A549 (cell line): Measurements from ENCODE around the gene RABL6. TPM values are rescaled to one million over a fixed set of nuclear protein-coding genes. Genes with fewer than 3 reads are reported as not detected.
"Not testable (repeated sequence)": the region's sequence is repeated elsewhere in the genome, so short reads cannot be mapped to it uniquely, and the experiment has no call there.

Experiments used
- ATAC-seq, 2 experiments: fragments of 200-7000 bp in 1 of 2; fragments of >200 bp in 1 of 2; cut with Nextera tagmentation in 1 of 2; cut with Tn5 transposase in 1 of 2; 3 replicates each; pipeline versions ENCODE4 v1.8.0 to v1.9.1; 2018 to 2020; ENCODE audit warnings: mild to moderate bottlenecking in 1 of 2, moderate library complexity in 1 of 2
- CTCF ChIA-PET: fragments of 300-600 bp; sonication (Branson Sonifier 250); formaldehyde crosslinking; extraction: SDS; loops from one replicate; lab custom pipeline; 2021; ENCODE audit warnings: antibody characterized with exemption, inconsistent platforms; lab: Yijun Ruan, JAX
- POLR2A ChIA-PET: fragments of 350-600 bp; formaldehyde crosslinking; extraction: SDS; loops from one replicate; lab custom pipeline; 2021; ENCODE audit warnings: antibody characterized with exemption, inconsistent platforms; lab: Yijun Ruan, JAX
- DNase-seq, 2 experiments: peaks; one replicate each; pipeline versions ENCODE4 v3.0.0 to v3.0.0-alpha.2; 2011 to 2016; ENCODE audit warnings: low read depth in 1 of 2, low spot score in 1 of 2
- FAIRE-seq: peaks from 2 replicates; lab custom pipeline; 2011; peaks lifted over from hg19 to GRCh38; lab: Jason Lieb, UNC
- H3K27ac ChIP-seq, 2 experiments: fragments of >200 bp; sonication (Bioruptor Twin); formaldehyde crosslinking; 3 replicates each; pipeline ENCODE4 v1.5.1; 2016 to 2017
- H3K4me1 ChIP-seq: fragments of >200 bp; sonication (Bioruptor Twin); formaldehyde crosslinking; 3 replicates; pipeline ENCODE4 v1.6.1; 2016
- H3K4me2 ChIP-seq: fragments of >200 bp; sonication (Bioruptor Twin); formaldehyde crosslinking; 3 replicates; pipeline ENCODE4 v1.6.1; 2016
- H3K4me3 ChIP-seq: fragments of >200 bp; sonication (Bioruptor Twin); formaldehyde crosslinking; 3 replicates; pipeline ENCODE4 v1.5.1; 2016
- H3K9me3 ChIP-seq: fragments of >200 bp; sonication (Bioruptor Twin); formaldehyde crosslinking; 3 replicates; pipeline ENCODE4 v1.6.1; 2016
- ESRRA ChIP-seq: fragments of 150-350 bp; IDR thresholded peaks from 2 replicates; pipeline ENCODE4 v1.6.1; 2014; ENCODE audit warnings: mild to moderate bottlenecking, low read length, borderline replicate concordance
- FOSL2 ChIP-seq, 2 experiments: fragments of 450-650 bp in 1 of 2; fragments of >200 bp in 1 of 2; sonication (Bioruptor Twin) in 1 of 2; formaldehyde crosslinking; IDR thresholded peaks; 2 replicates each; pipeline versions ENCODE4 v1.5.0 to v1.6.1; 2016 to 2020; ENCODE audit warnings: mild to moderate bottlenecking in 1 of 2, moderate library complexity in 1 of 2
- FOXS1 ChIP-seq: fragments of 250-450 bp; sonication (Bioruptor Pico); IDR thresholded peaks from 2 replicates; pipeline ENCODE4 v1.5.0; 2020; ENCODE audit warnings: mild to moderate bottlenecking, moderate library complexity
- MAZ ChIP-seq: fragments of 150-350 bp; IDR thresholded peaks from 2 replicates; pipeline ENCODE4 v1.6.1; 2014; ENCODE audit warnings: antibody characterized with exemption, low read depth, low read length, borderline replicate concordance
- RAD21 ChIP-seq, 2 experiments: fragments of >200 bp in 1 of 2; sonication (Bioruptor Twin) in 1 of 2; formaldehyde crosslinking in 1 of 2; IDR thresholded peaks in 1 of 2; conservative IDR thresholded peaks in 1 of 2; 2 replicates in 1 of 2; 3 replicates in 1 of 2; pipeline ENCODE4 v1.6.1; 2012 to 2018; ENCODE audit warnings: inconsistent platforms in 1 of 2
- RARB ChIP-seq: fragments of 250-450 bp; sonication (Bioruptor Pico); IDR thresholded peaks from 2 replicates; pipeline ENCODE4 v1.8.0; 2021; ENCODE audit warnings: mild to moderate bottlenecking, moderate library complexity
- SMC3 ChIP-seq: fragments of >200 bp; sonication (Bioruptor Twin); formaldehyde crosslinking; IDR thresholded peaks from 3 replicates; pipeline ENCODE4 v1.6.1; 2018; ENCODE audit warnings: inconsistent platforms
- WGBS: methylation state at CpG from one replicate; pipeline ENCODE4 v1.1.6; 2017; ENCODE audit errors: missing lambda C conversion rate; 5-methylcytosine and 5-hydroxymethylcytosine counted together
- polyA plus RNA-seq, 4 experiments: library from polyadenylated mRNA; depleted of rRNA in 3 of 4; stranded (reverse); fragments of >200 nt; fragmentation: RNase III in 1 of 4; extraction: RNeasy Plus Mini Kit Qiagen cat#74134 plus additional on column Dnase treatment in 1 of 4; gene quantifications; 2 replicates in 3 of 4; 3 replicates in 1 of 4; pipeline ENCODE4 v1.2.3, GENCODE V29; 2011 to 2017
- TF ChIP-seq, protein P1 (sequence below): IDR thresholded peaks from 2 replicates; pipeline ENCODE4 v1.6.1; 2012
- TF ChIP-seq, protein P2 (sequence below): fragments of 200-600 bp; sonication (generic); IDR thresholded peaks from 2 replicates; pipeline ENCODE4 v1.6.1; 2016; ENCODE audit warnings: antibody characterized with exemption, mild to moderate bottlenecking, moderate library complexity
- TF ChIP-seq, protein P3 (sequence below): fragments of >200 bp; sonication (Bioruptor Twin); formaldehyde crosslinking; IDR thresholded peaks from 3 replicates; pipeline ENCODE4 v1.5.1; 2016
- TF ChIP-seq, protein P4 (sequence below): IDR thresholded peaks from 2 replicates; pipeline ENCODE4 v1.6.1; 2012

RABL6 gene
- polyA plus RNA-seq, 2 of the 4 experiments (the other 2 are of a cell fraction) = 46.8 to 71.4 TPM

DNA sequence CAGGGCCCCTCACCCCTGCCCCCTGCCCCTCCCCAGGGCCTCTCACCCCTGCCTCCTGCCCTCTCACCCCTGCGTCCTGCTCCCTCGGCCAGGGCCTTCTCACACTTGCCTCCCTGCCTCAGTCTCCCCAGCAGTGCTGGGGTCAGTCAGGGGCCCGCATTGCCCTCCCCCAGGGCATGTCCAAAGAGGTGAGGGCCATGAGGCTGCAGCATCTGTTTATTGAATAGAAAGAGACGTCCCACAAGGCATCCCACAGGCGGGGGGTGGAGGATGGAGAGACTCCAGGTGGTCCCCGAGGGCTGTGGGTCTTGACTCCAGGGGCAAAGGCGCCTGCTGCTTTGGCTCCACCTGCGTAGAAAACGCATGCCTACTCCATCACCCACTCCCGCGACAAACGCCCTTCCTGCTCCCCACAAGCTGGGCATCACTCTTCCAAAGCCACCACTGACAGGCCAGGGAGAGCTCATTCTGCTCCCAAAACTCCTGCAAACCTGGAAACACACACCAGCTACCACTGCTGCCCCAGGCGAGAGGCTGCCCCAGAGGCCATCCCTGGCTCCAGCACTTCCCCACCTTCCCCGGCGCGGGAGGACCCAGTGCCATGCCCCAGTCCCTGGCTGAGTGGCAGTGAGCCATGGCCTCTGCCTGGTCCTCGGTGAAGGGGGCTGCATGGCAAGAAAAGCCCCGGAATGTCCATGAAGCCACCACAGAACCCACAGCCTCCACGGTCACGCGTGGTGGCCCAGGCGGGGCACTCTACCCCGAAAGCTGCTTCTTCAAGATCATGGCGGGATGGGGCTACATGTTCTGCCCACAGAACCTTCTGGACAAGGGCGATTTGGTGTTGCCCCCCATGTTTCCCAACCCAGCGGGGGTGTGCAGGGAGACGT, 48.1 kb upstream of the RABL6 start (continued):
- TF ChIP-seq, protein P1, sequence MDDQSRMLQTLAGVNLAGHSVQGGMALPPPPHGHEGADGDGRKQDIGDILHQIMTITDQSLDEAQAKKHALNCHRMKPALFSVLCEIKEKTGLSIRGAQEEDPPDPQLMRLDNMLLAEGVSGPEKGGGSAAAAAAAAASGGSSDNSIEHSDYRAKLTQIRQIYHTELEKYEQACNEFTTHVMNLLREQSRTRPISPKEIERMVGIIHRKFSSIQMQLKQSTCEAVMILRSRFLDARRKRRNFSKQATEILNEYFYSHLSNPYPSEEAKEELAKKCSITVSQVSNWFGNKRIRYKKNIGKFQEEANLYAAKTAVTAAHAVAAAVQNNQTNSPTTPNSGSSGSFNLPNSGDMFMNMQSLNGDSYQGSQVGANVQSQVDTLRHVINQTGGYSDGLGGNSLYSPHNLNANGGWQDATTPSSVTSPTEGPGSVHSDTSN = no peak
- TF ChIP-seq ESRRA (no peak), FOXS1 (CRISPR knock-in tag) (no peak)
- TF ChIP-seq, protein P2, sequence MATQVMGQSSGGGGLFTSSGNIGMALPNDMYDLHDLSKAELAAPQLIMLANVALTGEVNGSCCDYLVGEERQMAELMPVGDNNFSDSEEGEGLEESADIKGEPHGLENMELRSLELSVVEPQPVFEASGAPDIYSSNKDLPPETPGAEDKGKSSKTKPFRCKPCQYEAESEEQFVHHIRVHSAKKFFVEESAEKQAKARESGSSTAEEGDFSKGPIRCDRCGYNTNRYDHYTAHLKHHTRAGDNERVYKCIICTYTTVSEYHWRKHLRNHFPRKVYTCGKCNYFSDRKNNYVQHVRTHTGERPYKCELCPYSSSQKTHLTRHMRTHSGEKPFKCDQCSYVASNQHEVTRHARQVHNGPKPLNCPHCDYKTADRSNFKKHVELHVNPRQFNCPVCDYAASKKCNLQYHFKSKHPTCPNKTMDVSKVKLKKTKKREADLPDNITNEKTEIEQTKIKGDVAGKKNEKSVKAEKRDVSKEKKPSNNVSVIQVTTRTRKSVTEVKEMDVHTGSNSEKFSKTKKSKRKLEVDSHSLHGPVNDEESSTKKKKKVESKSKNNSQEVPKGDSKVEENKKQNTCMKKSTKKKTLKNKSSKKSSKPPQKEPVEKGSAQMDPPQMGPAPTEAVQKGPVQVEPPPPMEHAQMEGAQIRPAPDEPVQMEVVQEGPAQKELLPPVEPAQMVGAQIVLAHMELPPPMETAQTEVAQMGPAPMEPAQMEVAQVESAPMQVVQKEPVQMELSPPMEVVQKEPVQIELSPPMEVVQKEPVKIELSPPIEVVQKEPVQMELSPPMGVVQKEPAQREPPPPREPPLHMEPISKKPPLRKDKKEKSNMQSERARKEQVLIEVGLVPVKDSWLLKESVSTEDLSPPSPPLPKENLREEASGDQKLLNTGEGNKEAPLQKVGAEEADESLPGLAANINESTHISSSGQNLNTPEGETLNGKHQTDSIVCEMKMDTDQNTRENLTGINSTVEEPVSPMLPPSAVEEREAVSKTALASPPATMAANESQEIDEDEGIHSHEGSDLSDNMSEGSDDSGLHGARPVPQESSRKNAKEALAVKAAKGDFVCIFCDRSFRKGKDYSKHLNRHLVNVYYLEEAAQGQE = no peak
- TF ChIP-seq, protein P3, sequence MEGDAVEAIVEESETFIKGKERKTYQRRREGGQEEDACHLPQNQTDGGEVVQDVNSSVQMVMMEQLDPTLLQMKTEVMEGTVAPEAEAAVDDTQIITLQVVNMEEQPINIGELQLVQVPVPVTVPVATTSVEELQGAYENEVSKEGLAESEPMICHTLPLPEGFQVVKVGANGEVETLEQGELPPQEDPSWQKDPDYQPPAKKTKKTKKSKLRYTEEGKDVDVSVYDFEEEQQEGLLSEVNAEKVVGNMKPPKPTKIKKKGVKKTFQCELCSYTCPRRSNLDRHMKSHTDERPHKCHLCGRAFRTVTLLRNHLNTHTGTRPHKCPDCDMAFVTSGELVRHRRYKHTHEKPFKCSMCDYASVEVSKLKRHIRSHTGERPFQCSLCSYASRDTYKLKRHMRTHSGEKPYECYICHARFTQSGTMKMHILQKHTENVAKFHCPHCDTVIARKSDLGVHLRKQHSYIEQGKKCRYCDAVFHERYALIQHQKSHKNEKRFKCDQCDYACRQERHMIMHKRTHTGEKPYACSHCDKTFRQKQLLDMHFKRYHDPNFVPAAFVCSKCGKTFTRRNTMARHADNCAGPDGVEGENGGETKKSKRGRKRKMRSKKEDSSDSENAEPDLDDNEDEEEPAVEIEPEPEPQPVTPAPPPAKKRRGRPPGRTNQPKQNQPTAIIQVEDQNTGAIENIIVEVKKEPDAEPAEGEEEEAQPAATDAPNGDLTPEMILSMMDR = no peak

DNA sequence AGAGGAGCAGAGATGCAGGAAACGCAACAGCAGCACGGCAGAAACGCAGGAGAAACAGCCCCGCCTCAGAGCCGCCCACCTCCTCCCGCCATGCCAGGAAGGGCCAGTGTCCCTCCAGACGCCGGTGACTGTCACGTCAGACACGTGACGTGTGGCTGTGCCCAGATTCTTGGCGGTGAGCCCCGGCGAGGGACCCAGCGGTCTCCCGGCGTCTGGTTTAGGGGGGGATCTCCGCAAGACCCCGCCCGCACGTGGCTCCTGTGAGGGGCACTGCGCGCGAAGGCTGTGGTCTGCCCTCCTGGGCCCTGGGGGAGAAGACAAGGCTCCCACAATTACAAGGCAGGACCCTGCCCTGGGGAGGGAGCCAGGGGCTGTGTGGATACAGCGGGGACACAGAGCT, 47.3 kb upstream of the RABL6 start:
- no peak overlapping the region for H3K4me2 ChIP-seq
- no peak overlapping the region for H3K4me3 ChIP-seq
- H3K4me1 ChIP-seq = peaks cover 12% of the 10 kb centered on the region
- H3K27ac ChIP-seq = peak overlapping the region in 1 of 2 experiments; percentile 63; a peak in 2 of 6 replicates
- ChIA-PET CTCF (interaction anchor here (0.7 to 28.0 kb wide), 14 partner anchors 14 to 269 kb away, joined by 3 to 625 read pairs (median 4); partner anchors contain the start of genes LCN10, LCN6, RABL6 and TMEM141), POLR2A (no interaction called here)
- DNase-seq (no peak), ATAC-seq (peak in 1 of 2 experiments; percentile 3; a peak in 2 of 6 replicates), FAIRE-seq (no peak)
- no peaks in the 10 kb centered on the region for H3K9me3 ChIP-seq
- WGBS = 84% methylated on average over 24 of the region's 25 CpGs
- TF ChIP-seq, protein P3 = no peak
- no peak for TF ChIP-seq FOSL2 (IDR thresholded peaks at IDR 0.05)
- TF ChIP-seq FOSL2 (CRISPR knock-in tag; IDR thresholded peaks at IDR 0.05) = no peak
- TF ChIP-seq RARB (CRISPR knock-in tag) = no peak

DNA sequence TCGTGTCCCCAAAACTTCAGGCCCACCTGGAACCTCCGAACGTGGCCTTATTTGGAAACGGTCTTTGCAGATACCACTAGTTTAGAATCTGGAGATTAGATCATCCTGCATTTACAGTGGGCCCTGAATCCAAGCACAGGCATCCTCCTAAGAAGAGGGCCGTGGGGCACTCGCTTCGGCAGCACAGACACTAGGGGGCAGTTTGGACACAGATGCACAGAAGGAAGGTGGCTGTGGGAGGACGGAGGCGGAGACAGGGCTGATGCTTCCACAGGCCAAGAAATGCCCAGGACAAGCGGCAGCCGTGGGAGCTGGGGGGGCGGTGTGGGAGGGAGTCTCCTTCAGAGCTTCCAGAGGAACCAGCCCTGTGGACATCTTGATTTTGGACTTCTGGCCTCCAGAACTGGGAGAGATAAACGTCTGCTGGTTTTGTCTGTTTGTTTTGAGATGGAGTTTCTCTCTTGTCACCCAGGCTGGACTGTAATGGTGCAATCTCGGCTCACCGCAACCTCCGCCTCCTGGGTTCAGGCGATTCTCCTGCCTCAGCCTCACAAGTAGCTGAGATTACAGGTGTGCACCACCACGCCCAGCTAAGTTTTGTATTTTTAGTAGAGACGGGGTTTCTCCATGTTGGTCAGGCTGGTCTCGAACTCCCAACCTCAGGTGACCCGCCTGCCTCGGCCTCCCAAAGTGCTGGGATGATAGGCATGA, 46.8 kb upstream of the RABL6 start:
- TF ChIP-seq RAD21 (conservative IDR thresholded peaks at IDR 0.05 in 1 of 2, IDR thresholded peaks at IDR 0.05 in 1 of 2) (peak in 1 of 2 experiments; percentile 43; a peak in 2 of 5 replicates), MAZ (0 out of 2 replicates have a peak, but pooled peaks have one; percentile 16), SMC3 (0 out of 3 replicates have a peak, but pooled peaks have one; percentile 7)
- TF ChIP-seq, protein P4, sequence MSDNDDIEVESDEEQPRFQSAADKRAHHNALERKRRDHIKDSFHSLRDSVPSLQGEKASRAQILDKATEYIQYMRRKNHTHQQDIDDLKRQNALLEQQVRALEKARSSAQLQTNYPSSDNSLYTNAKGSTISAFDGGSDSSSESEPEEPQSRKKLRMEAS = 0 out of 2 replicates have a peak, but pooled peaks have one; percentile 36
- TF ChIP-seq, protein P3 = peak; percentile 58
- TF ChIP-seq, all 56 proteins: peak for 5; not testable (repeated sequence) for 51
- ATAC-seq (peak; percentile 80 to 82), DNase-seq (peak; percentile 63 to 81), FAIRE-seq (peak; percentile 96)
- H3K4me1 ChIP-seq = peaks cover 12% of the 10 kb centered on the region
- WGBS = 26% methylated on average over 20 of the region's 22 CpGs
- POLR2A ChIA-PET, H3K4me3 ChIP-seq, H3K9me3 ChIP-seq: not testable (repeated sequence)
- H3K4me2 ChIP-seq = peak overlapping the region; percentile 64; the same call in 2 of the 3 replicates
- H3K27ac ChIP-seq = peak overlapping the region; percentile 39 to 63; a peak in 3 of 6 replicates
- CTCF ChIA-PET = interaction anchor here (0.7 to 28.0 kb wide), 15 partner anchors 15 to 268 kb away, joined by 3 to 625 read pairs (median 4); partner anchors contain the start of genes LCN10, LCN6, RABL6 and TMEM141
